Measurements from ENCODE around the gene TTYH2.

The TTYH2 gene

DNA sequence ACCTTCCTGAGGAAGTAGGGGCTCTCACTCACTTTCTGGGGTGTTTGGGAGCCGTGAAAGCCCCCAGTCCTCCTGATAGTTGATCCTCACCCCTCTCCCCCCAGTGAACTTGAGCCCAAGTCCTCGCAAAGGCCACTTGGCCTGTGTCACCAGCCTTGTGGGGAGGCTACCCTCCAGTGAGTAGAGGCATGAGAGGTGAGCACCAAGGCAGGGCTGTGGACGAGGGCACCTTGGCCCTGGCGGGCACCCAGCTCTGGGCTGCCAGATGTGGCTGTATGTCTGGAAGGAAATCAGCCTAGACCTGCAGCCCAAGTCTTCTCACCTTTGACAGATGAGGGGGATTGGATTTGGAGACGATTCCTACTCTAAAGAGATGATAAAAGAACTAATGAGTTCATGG is 3.1 kb downstream of the TTYH2 start:
- TF ChIP-seq ZFX (IDR thresholded peaks at IDR 0.05) = no peak
- TF ChIP-seq, protein P1, sequence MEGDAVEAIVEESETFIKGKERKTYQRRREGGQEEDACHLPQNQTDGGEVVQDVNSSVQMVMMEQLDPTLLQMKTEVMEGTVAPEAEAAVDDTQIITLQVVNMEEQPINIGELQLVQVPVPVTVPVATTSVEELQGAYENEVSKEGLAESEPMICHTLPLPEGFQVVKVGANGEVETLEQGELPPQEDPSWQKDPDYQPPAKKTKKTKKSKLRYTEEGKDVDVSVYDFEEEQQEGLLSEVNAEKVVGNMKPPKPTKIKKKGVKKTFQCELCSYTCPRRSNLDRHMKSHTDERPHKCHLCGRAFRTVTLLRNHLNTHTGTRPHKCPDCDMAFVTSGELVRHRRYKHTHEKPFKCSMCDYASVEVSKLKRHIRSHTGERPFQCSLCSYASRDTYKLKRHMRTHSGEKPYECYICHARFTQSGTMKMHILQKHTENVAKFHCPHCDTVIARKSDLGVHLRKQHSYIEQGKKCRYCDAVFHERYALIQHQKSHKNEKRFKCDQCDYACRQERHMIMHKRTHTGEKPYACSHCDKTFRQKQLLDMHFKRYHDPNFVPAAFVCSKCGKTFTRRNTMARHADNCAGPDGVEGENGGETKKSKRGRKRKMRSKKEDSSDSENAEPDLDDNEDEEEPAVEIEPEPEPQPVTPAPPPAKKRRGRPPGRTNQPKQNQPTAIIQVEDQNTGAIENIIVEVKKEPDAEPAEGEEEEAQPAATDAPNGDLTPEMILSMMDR (conservative IDR thresholded peaks at IDR 0.05) = no peak
- no peak overlapping the region for H3K27ac ChIP-seq

DNA sequence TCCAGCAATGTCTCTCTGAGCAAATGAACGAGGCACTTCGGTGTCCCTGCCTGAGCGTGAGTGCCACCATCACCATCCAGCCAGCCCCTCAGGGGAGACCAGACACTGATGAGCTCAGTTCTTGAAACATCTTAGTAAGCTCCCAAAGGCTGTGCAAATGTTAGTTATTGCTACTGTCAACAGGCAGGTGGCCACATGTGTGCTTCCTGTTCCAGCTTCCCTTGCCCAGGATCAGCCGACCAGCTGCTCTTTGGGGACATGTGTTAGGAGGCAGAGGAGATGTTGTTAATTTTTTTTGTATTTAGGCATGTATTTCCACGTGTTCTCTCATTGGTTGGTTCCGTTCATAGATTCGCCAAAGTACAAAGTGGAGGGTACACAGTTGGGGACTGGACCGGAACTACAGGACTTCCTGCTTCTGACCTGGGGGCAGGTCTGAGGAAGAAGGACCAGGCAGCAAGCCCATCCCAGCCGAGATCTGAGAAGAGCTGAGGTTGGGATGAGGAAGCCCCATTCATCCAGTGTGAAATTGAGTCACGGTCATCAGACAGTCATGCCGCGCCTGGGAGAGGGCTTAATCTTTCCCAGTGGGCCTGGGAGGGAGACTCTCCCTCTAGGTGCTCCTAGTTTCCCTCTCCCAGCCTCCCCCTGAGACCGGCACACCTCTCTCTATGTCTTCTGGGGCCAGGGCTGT is 3.8 kb downstream of the TTYH2 start:
- H3K27ac ChIP-seq = no peak overlapping the region
- TF ChIP-seq, protein P1 (conservative IDR thresholded peaks at IDR 0.05) = no peak
- no peak for TF ChIP-seq ZFX (IDR thresholded peaks at IDR 0.05)

DNA sequence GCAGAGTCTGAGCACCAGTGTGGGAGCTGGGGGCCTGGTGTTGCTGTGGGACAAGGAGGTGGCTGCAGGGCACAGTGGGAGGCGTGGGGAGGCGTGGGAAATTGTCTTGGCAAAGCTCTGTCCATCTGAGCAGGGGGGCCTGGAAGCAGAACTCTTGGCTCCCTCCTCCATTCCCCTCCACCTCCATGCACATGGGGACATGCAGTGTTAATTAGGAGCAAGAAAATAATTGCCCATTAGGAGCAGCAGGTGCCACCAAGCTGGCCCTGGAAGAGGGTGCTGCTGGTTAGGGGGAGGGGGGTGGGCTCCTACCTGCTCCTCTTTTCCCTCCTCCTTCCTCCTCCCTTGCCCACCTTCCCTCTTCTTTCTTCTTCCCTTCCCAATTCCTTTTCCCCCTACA is 4.5 kb downstream of the TTYH2 start:
- TF ChIP-seq, protein P1 (conservative IDR thresholded peaks at IDR 0.05) = no peak
- TF ChIP-seq ZFX (IDR thresholded peaks at IDR 0.05) = no peak
- H3K27ac ChIP-seq = no peak overlapping the region

DNA sequence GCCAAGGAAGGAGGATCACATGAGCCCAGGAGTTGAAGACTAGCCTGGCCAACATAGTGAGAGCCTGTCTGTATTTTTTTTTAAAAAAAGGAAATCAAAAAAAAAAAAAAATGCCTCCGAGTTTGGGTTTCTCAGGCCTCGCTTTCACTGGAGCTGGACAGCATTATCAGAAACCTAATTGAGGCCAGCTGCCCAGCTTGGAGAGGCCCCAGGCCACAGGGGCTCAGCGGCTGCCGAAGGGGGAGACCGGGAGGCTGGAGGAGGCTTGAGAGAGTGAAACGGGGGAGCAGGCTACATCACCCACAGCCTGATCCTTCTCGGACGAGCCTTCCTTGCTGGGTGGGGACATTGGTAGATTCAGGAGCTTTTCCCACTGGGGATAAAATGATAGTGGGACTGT is 5.1 kb downstream of the TTYH2 start:
- no peak overlapping the region for H3K27ac ChIP-seq
- TF ChIP-seq, protein P1 (conservative IDR thresholded peaks at IDR 0.05) = no peak
- TF ChIP-seq ZFX (IDR thresholded peaks at IDR 0.05) = no peak

DNA sequence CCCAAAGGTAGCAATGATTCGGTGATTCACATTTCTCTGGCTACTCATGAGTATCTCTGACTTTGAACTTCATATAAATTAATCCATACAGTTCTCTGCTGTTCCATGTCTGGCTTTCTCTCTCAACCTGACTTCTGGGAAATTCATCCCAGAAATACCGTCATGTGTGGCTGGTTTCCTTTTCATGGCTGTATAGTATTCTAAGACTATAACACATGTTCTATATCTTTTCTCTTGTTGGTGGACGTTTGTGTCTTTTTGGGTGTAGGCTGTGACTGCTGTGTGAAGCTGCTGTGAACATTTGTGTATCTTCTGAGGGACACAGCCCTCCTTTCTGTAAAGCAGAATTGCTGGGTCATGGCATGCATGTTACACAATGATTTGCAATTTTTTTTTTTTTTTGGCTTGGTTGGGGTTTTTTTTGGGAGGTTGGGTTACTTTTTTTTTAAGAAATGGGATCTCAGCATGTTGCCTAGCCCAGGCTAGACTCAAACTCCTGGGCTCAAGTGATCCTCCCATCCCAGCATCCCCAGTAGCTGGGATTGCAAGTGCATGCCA is 6.3 kb downstream of the TTYH2 start:
- TF ChIP-seq, protein P1 (conservative IDR thresholded peaks at IDR 0.05) = no peak
- TF ChIP-seq ZFX (IDR thresholded peaks at IDR 0.05) = no peak

DNA sequence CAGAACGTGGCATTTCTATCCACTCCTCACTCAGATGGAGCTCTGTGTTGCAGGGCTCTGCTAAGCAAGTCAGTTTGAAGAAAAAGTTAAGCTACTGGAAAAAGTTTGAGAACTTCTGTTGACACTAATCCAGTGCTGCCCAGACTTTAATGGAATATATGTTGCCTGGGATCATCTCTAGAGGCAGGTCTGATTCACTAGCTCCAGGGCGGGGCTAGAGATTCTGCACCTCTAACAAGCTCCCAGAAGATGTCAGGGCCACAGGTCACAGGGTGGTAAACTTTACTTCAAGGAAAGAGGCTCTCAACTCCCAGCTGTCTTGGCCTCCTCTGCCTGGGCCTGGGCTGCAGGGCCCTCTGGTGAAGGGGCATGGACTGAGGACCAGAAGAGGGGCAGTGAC is 6.8 kb downstream of the TTYH2 start:
- TF ChIP-seq, protein P1 (conservative IDR thresholded peaks at IDR 0.05) = no peak
- TF ChIP-seq ZFX (IDR thresholded peaks at IDR 0.05) = no peak
- H3K27ac ChIP-seq = no peak overlapping the region

More for the DNA sequence above, 6.3 kb downstream of the TTYH2 start:
- H3K27ac ChIP-seq = no peak overlapping the region

DNA sequence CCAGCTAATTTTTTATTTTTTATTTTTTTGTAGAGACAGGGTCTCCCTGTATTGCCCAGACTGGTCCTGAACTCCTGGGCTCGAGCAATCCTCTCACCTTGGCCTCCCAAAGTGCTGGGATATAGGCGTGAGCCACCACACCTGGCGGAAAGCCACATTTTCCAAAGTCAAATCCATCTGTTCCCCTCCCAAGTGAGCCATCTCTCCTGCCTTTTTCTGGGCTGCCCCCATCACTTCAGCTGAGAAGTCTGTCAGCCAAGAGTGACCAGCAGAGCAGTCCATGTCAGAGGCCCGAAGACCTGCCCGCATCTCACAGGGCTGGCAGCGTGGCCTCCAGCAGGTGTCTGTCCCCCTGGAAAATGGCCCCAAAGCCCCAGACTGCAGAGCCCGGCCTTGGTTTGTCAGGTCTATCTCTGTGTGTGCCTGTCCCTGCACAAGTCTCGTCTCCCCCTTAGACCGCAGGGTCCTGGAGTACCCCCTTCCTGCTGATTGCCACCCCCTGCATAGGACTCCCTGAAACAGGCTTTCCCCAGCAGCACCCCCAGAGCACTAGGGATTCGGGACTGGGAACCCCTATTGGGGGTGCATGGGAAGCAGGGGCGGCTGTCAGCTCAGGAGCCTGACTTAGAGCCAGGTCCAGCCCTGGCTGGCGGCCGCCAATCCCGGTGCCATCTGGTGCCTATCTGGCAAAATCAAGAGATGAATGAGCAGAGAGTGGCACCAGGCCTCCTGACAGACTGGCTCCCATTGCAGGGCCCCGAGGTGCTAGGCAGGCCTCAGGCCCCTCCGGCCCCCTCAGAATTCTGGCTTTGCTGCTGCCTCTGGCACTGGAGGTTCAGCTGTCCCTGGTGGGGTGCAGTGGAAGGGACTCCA is 7.8 kb downstream of the TTYH2 start:
- TF ChIP-seq ZFX (IDR thresholded peaks at IDR 0.05) = no peak
- TF ChIP-seq, protein P1 (conservative IDR thresholded peaks at IDR 0.05) = no peak

More for the DNA sequence above, 7.8 kb downstream of the TTYH2 start:
- H3K27ac ChIP-seq = no peak overlapping the region

Data from C4-2B (cell line).